ENCODE measurements around the gene ATXN7. TPM values are rescaled to one million over a fixed set of nuclear protein-coding genes. Genes with fewer than 3 reads are reported as not detected.

The ATXN7 gene
- total RNA-seq, 4 donors from 2014 or later = 29.2 to 44.2 (median 38.3) TPM

GRCh38 chr3:63942528-63942927, 78.9 kb downstream of the ATXN7 start:
- no peaks in the 10 kb centered on the region for H3K27me3 ChIP-seq
- no peaks in the 10 kb centered on the region for H3K36me3 ChIP-seq
- no peak overlapping the region for H3K27ac ChIP-seq
- H3K4me1 ChIP-seq = peaks cover 0 to 23% (median 0%) of the 10 kb centered on the region in 4 donors
- no peak for DNase-seq (ENCODE audit: low spot score in 2 of 2)
- H3K4me3 ChIP-seq = no peak overlapping the region
- TF ChIP-seq EP300 (IDR thresholded peaks at IDR 0.05) (no peak), CTCF (IDR thresholded peaks at IDR 0.05) (no peak), POLR2A (IDR thresholded peaks at IDR 0.05) (no peak)
- H3K9me3 ChIP-seq = no peaks in the 10 kb centered on the region

- H3K4me1 ChIP-seq = peaks cover 0 to 17% (median 0%) of the 10 kb centered on the region in 4 donors
- DNase-seq (ENCODE audit: low spot score in 2 of 2) = no peak
- TF ChIP-seq CTCF (IDR thresholded peaks at IDR 0.05) (no peak), EP300 (IDR thresholded peaks at IDR 0.05) (no peak), POLR2A (IDR thresholded peaks at IDR 0.05) (no peak)
- no peaks in the 10 kb centered on the region for H3K9me3 ChIP-seq
- no peak overlapping the region for H3K4me3 ChIP-seq
- H3K27me3 ChIP-seq = no peaks in the 10 kb centered on the region
- no peak overlapping the region for H3K27ac ChIP-seq
- no peaks in the 10 kb centered on the region for H3K36me3 ChIP-seq
These were observed 80.0 kb downstream of the ATXN7 start for GRCh38 chr3:63943678-63944077.

GRCh38 chr3:63945558-63946096, 82.0 kb downstream of the ATXN7 start:
- 82 to 84% methylated on average over 3 of the region's 3 CpGs for WGBS, 2 donors
- no peaks in the 10 kb centered on the region for H3K9me3 ChIP-seq
- H3K27me3 ChIP-seq = no peaks in the 10 kb centered on the region
- H3K4me1 ChIP-seq = peaks cover 0 to 28% (median 0%) of the 10 kb centered on the region in 4 donors
- no peak for DNase-seq (ENCODE audit: low spot score in 2 of 2)
- H3K36me3 ChIP-seq = no peaks in the 10 kb centered on the region
- H3K4me3 ChIP-seq = no peak overlapping the region
- H3K27ac ChIP-seq = no peak overlapping the region
- TF ChIP-seq CTCF (IDR thresholded peaks at IDR 0.05) (no peak), EP300 (IDR thresholded peaks at IDR 0.05) (no peak), POLR2A (IDR thresholded peaks at IDR 0.05) (no peak)

- H3K27me3 ChIP-seq = no peaks in the 10 kb centered on the region
- 90 to 98% methylated on average over 2 of the region's 2 CpGs for WGBS, 2 donors
- H3K36me3 ChIP-seq = no peaks in the 10 kb centered on the region
- no peak overlapping the region for H3K4me3 ChIP-seq
- no peak for TF ChIP-seq EP300 (IDR thresholded peaks at IDR 0.05)
- no peak for TF ChIP-seq CTCF (IDR thresholded peaks at IDR 0.05)
- no peak for TF ChIP-seq POLR2A (IDR thresholded peaks at IDR 0.05)
- DNase-seq (ENCODE audit: low spot score in 2 of 2) = no peak
- no peaks in the 10 kb centered on the region for H3K9me3 ChIP-seq
- H3K27ac ChIP-seq = no peak overlapping the region
- H3K4me1 ChIP-seq = peaks cover 0 to 38% (median 5%) of the 10 kb centered on the region in 4 donors
These were observed 83.1 kb downstream of the ATXN7 start for GRCh38 chr3:63946753-63947152.

GRCh38 chr3:63947594-63947993, 83.9 kb downstream of the ATXN7 start:
- Histone ChIP-seq H3K27ac (no peak overlapping the region), H3K9me3 (no peaks in the 10 kb centered on the region), H3K36me3 (no peaks in the 10 kb centered on the region), H3K4me1 (peaks cover 0 to 44% (median 7%) of the 10 kb centered on the region in 4 donors), H3K4me3 (no peak overlapping the region), H3K27me3 (no peaks in the 10 kb centered on the region)
- DNase-seq (ENCODE audit: low spot score in 2 of 2) = no peak
- TF ChIP-seq POLR2A (IDR thresholded peaks at IDR 0.05) (no peak), EP300 (IDR thresholded peaks at IDR 0.05) (no peak), CTCF (IDR thresholded peaks at IDR 0.05) (no peak)
- WGBS, 2 donors = 85 to 91% methylated on average over 2 of the region's 2 CpGs
